ENCODE measurements around the gene MRFAP1. TPM values are rescaled to one million over a fixed set of nuclear protein-coding genes. Genes with fewer than 3 reads are reported as not detected.

MRFAP1 gene
- total and polyA plus RNA-seq, 10 donors = 133 to 299 (median 219) TPM

- Histone ChIP-seq H3K27ac (no peak overlapping the region), H3K4me1 (no peaks in the 10 kb centered on the region), H3K9me3 (no peaks in the 10 kb centered on the region), H3K27me3 (replicated peaks in 1 of 7) (no peaks in the 10 kb centered on the region), H3K36me3 (peaks cover 0 to 74% (median 67%) of the 10 kb centered on the region in 6 donors), H3K4me3 (no peak overlapping the region)
- intact Hi-C loops (cut with DNase I; ENCODE audit: low total_unique reads) = no loop called here
- TF ChIP-seq CTCF (IDR thresholded peaks at IDR 0.05 in 8 of 11, conservative IDR thresholded peaks at IDR 0.05 in 3 of 11) = no peak
- no peak for TF ChIP-seq POLR2AphosphoS5 (IDR thresholded peaks at IDR 0.05)
- no peak for TF ChIP-seq POLR2A (IDR thresholded peaks at IDR 0.05)
- DNase-seq = peak; percentile 47
- WGBS, 5 donors = 90 to 94% (median 93%) methylated on average over 10 to 24 of the region's 24 CpGs
Measured at GRCh38 chr4:6619466-6620255, 20.8 kb upstream of the MRFAP1 start.

GRCh38 chr4:6620296-6620695 is 20.2 kb upstream of the MRFAP1 start:
- 85 to 96% (median 94%) methylated on average over 7 to 10 of the region's 10 CpGs for WGBS, 5 donors
- Histone ChIP-seq H3K4me3 (no peak overlapping the region), H3K4me1 (no peaks in the 10 kb centered on the region), H3K27me3 (replicated peaks in 1 of 7) (no peaks in the 10 kb centered on the region), H3K9me3 (no peaks in the 10 kb centered on the region), H3K36me3 (peaks cover 0 to 68% (median 61%) of the 10 kb centered on the region in 6 donors), H3K27ac (no peak overlapping the region)
- no peak for TF ChIP-seq POLR2AphosphoS5 (IDR thresholded peaks at IDR 0.05)
- TF ChIP-seq CTCF (IDR thresholded peaks at IDR 0.05 in 8 of 11, conservative IDR thresholded peaks at IDR 0.05 in 3 of 11) = no peak
- no peak for TF ChIP-seq POLR2A (IDR thresholded peaks at IDR 0.05)
- peak; percentile 62 for DNase-seq
- intact Hi-C loops (cut with DNase I; ENCODE audit: low total_unique reads) = no loop called here

GRCh38 chr4:6620891-6621555 is 19.5 kb upstream of the MRFAP1 start:
- Histone ChIP-seq H3K36me3 (peaks cover 0 to 61% (median 54%) of the 10 kb centered on the region in 6 donors), H3K4me3 (no peak overlapping the region), H3K27me3 (replicated peaks in 1 of 7) (no peaks in the 10 kb centered on the region), H3K9me3 (no peaks in the 10 kb centered on the region), H3K4me1 (no peaks in the 10 kb centered on the region), H3K27ac (no peak overlapping the region)
- peak; percentile 64 for DNase-seq
- TF ChIP-seq POLR2A (IDR thresholded peaks at IDR 0.05) (no peak), POLR2AphosphoS5 (IDR thresholded peaks at IDR 0.05) (no peak), CTCF (IDR thresholded peaks at IDR 0.05 in 8 of 11, conservative IDR thresholded peaks at IDR 0.05 in 3 of 11) (no peak)
- intact Hi-C loops (cut with DNase I; ENCODE audit: low total_unique reads) = no loop called here
- 82 to 88% (median 85%) methylated on average over 10 of the region's 10 CpGs for WGBS, 5 donors

- Histone ChIP-seq H3K36me3 (peaks cover 0 to 56% (median 49%) of the 10 kb centered on the region in 6 donors), H3K27me3 (replicated peaks in 1 of 7) (no peaks in the 10 kb centered on the region), H3K9me3 (no peaks in the 10 kb centered on the region), H3K27ac (no peak overlapping the region), H3K4me1 (no peaks in the 10 kb centered on the region), H3K4me3 (no peak overlapping the region)
- 77 to 90% (median 88%) methylated on average over 10 to 13 of the region's 13 CpGs for whole genome bisulfite sequencing, 5 donors
- intact Hi-C loops (cut with DNase I; ENCODE audit: low total_unique reads) = no loop called here
- no peak for TF ChIP-seq POLR2A (IDR thresholded peaks at IDR 0.05)
- peak in 1 of 3 donors; percentile 32 for TF ChIP-seq POLR2AphosphoS5 (IDR thresholded peaks at IDR 0.05)
- TF ChIP-seq CTCF (IDR thresholded peaks at IDR 0.05 in 8 of 11, conservative IDR thresholded peaks at IDR 0.05 in 3 of 11) = no peak
- peak; percentile 51 for DNase-seq
Measured at GRCh38 chr4:6621556-6621927, 18.9 kb upstream of the MRFAP1 start.
